B cell (primary cell): ENCODE data around the gene VIPR2. TPM values are rescaled to one million over a fixed set of nuclear protein-coding genes. Genes with fewer than 3 reads are reported as not detected.

Experiments used
- ATAC-seq: fragments of 200-7000 bp; cut with Tn5 transposase; one replicate; pipeline ENCODE4 v1.10.0; 2021; ENCODE audit warnings: low read depth, mild to moderate bottlenecking, moderate number of reproducible peaks, moderate library complexity
- CTCF ChIA-PET: fragments of 350-600 bp; sonication (Branson Sonifier 250); formaldehyde crosslinking; loops from one replicate; lab custom pipeline; 2021; ENCODE audit warnings: antibody characterized with exemption, inconsistent platforms; lab: Charles Lee
- POLR2A ChIA-PET: fragments of 350-600 bp; sonication (Branson Sonifier 250); formaldehyde crosslinking; loops from one replicate; lab custom pipeline; 2021; ENCODE audit warnings: antibody characterized with exemption; lab: Charles Lee
- DNase-seq: peaks from one replicate; pipeline ENCODE4 v3.0.0; 2013
- H2AFZ ChIP-seq: 2 replicates; pipeline ENCODE4 v1.6.1; 2012; ENCODE audit warnings: mild to moderate bottlenecking, low read depth, low read length; ENCODE audit not compliant: insufficient read depth, poor library complexity, severe bottlenecking
- H3K27ac ChIP-seq, 2 donors: 1 replicate in 1 of 2; 2 replicates in 1 of 2; pipeline ENCODE4 v1.5.1; 2012 to 2013; ENCODE audit warnings: low read length in 2 of 2, mild to moderate bottlenecking in 2 of 2, moderate library complexity in 1 of 2
- H3K27me3 ChIP-seq, 4 experiments: fragments of 200-600 bp in 1 of 4; sonication (generic) in 1 of 4; replicated peaks in 1 of 4; 1 replicate in 2 of 4; 2 replicates in 2 of 4; pipeline versions ENCODE4 v1.6.1 to v1.7.0; 2013 to 2016; ENCODE audit warnings: low read length in 3 of 4, mild to moderate bottlenecking in 2 of 4, mixed read lengths in 1 of 4, moderate library complexity in 1 of 4; ENCODE audit not compliant: insufficient read depth in 4 of 4, control insufficient read depth in 3 of 4; ENCODE audit errors: control extremely low read depth in 1 of 4
- H3K36me3 ChIP-seq, 2 experiments: replicated peaks in 1 of 2; 1 replicate in 1 of 2; 2 replicates in 1 of 2; pipeline versions ENCODE4 v1.6.1 to v1.7.1; 2013; ENCODE audit warnings: low read length in 1 of 2; ENCODE audit not compliant: insufficient read depth in 2 of 2, control insufficient read depth in 1 of 2; ENCODE audit errors: control extremely low read depth in 1 of 2, extremely low read depth in 1 of 2
- H3K4me1 ChIP-seq, 2 donors: fragments of 200-600 bp in 1 of 2; sonication (generic) in 1 of 2; 1 replicate in 1 of 2; 2 replicates in 1 of 2; pipeline versions ENCODE4 v1.5.1 to v1.6.1; 2013 to 2017; ENCODE audit warnings: low read length in 2 of 2; ENCODE audit not compliant: control insufficient read depth in 2 of 2, insufficient read depth in 2 of 2
- H3K4me2 ChIP-seq: replicated peaks from 2 replicates; pipeline ENCODE3; 2012; ENCODE audit warnings: mild to moderate bottlenecking, low read depth, low read length; ENCODE audit not compliant: poor library complexity, severe bottlenecking
- H3K4me3 ChIP-seq, 5 experiments: fragments of 200-600 bp in 1 of 5; sonication (generic) in 1 of 5; 1 replicate in 3 of 5; 2 replicates in 2 of 5; pipeline versions ENCODE4 v1.5.1 to v1.7.0; 2011 to 2016; ENCODE audit warnings: low read length in 4 of 5, mild to moderate bottlenecking in 4 of 5, low read depth in 2 of 5, control low read depth in 1 of 5, moderate library complexity in 1 of 5; ENCODE audit not compliant: insufficient read depth in 1 of 5; ENCODE audit errors: control extremely low read depth in 1 of 5, extremely low read depth in 1 of 5
- H3K79me2 ChIP-seq: fragments of 200-600 bp; sonication (generic); one replicate; pipeline ENCODE4 v1.6.0; 2016; ENCODE audit warnings: low read length; ENCODE audit not compliant: control insufficient read depth, insufficient read depth
- H3K9ac ChIP-seq: fragments of 200-600 bp; sonication (generic); 2 replicates; pipeline ENCODE4 v1.6.1; 2017; ENCODE audit warnings: mild to moderate bottlenecking, low read length, moderate library complexity
- H3K9me3 ChIP-seq, 3 donors: one replicate each; pipeline versions ENCODE4 v1.6.1 to v1.7.1; 2013; ENCODE audit warnings: low read length in 2 of 3; ENCODE audit not compliant: control insufficient read depth in 2 of 3, insufficient read depth in 1 of 3; ENCODE audit errors: control extremely low read depth in 1 of 3
- H4K20me1 ChIP-seq: 2 replicates; pipeline ENCODE4 v1.6.0; 2012; ENCODE audit warnings: mild to moderate bottlenecking, low read length; ENCODE audit not compliant: insufficient read depth, control insufficient read depth, poor library complexity, severe bottlenecking
- H3K27ac Mint-ChIP-seq: one replicate; pipeline ENCODE4 v1.8.0; 2021; ENCODE audit warnings: mixed read lengths
- H3K27me3 Mint-ChIP-seq: one replicate; pipeline ENCODE4 v1.8.0; 2021; ENCODE audit warnings: mixed read lengths
- H3K4me1 Mint-ChIP-seq: one replicate; pipeline ENCODE4 v1.8.0; 2021; ENCODE audit warnings: mixed read lengths
- H3K4me3 Mint-ChIP-seq: one replicate; pipeline ENCODE4 v1.8.0; 2021; ENCODE audit warnings: mixed read lengths
- H3K9me3 Mint-ChIP-seq: one replicate; pipeline ENCODE4 v1.8.0; 2022; ENCODE audit warnings: mixed read lengths; ENCODE audit not compliant: insufficient read depth
- CTCF ChIP-seq: fragments of 200-600 bp; IDR thresholded peaks from one replicate; pipeline ENCODE4 v1.8.0; 2022; ENCODE audit warnings: antibody characterized with exemption, mild to moderate bottlenecking
- EZH2 ChIP-seq: IDR thresholded peaks from 2 replicates; pipeline ENCODE4 v1.6.1; 2012; ENCODE audit warnings: borderline replicate concordance, low read depth, mild to moderate bottlenecking, moderate library complexity, low read length; ENCODE audit not compliant: insufficient read depth, poor library complexity, severe bottlenecking
- WGBS: methylation state at CpG from one replicate; pipeline ENCODE4 v1.1.5; 2013; ENCODE audit warnings: missing lambda C conversion rate; ENCODE audit not compliant: insufficient coverage; 5-methylcytosine and 5-hydroxymethylcytosine counted together
- intact Hi-C: fragments of 100-400 bp; cut with micrococcal nuclease; formaldehyde crosslinking; loops from one replicate; pipeline ENCODE4 v1.10.0; 2022
- polyA plus RNA-seq: library from polyadenylated mRNA; depleted of rRNA; stranded (reverse); fragments of >200 nt; gene quantifications from 2 replicates; pipeline ENCODE4 v1.2.3, GENCODE V29; 2012
- total RNA-seq, 2 donors: library from RNA; stranded (reverse); fragments of 120-200 nt in 1 of 2; gene quantifications; 1 replicate in 1 of 2; 2 replicates in 1 of 2; pipeline versions ENCODE4 v1.2.3 to v1.2.4, GENCODE V29; 2013 to 2022

The VIPR2 gene
- total and polyA plus RNA-seq, 2 donors (not counting 1 experiment from before 2014, with no cell fraction given), result not detected

GRCh38 chr7:159009951-159010350 lies 134.7 kb downstream of the VIPR2 start:
- no peaks in the 10 kb centered on the region for H3K4me1 Mint-ChIP-seq
- no peaks in the 10 kb centered on the region for H3K27me3 ChIP-seq
- H3K27ac Mint-ChIP-seq, result no peak overlapping the region
- intact Hi-C loops, result no loop called here
- ChIA-PET POLR2A (no interaction called here), CTCF (no interaction called here)
- no peaks in the 10 kb centered on the region for H3K9me3 Mint-ChIP-seq
- no peak overlapping the region for H2AFZ ChIP-seq
- H3K9me3 ChIP-seq, result peaks cover 0 to 4% (median 0%) of the 10 kb centered on the region in 3 donors
- no peak overlapping the region for H3K27ac ChIP-seq
- H3K4me3 Mint-ChIP-seq, result no peak overlapping the region
- H3K4me3 ChIP-seq, result no peak overlapping the region
- ATAC-seq (no peak), DNase-seq (no peak)
- TF ChIP-seq EZH2 (no peak), CTCF (no peak)
- no peaks in the 10 kb centered on the region for H3K36me3 ChIP-seq
- no peaks in the 10 kb centered on the region for H3K79me2 ChIP-seq
- H3K4me2 ChIP-seq, result no peak overlapping the region
- H4K20me1 ChIP-seq, result no peaks in the 10 kb centered on the region
- H3K4me1 ChIP-seq, result no peaks in the 10 kb centered on the region
- H3K27me3 Mint-ChIP-seq, result peaks cover 4% of the 10 kb centered on the region
- H3K9ac ChIP-seq, result no peak overlapping the region
- WGBS, result 93% methylated on average over 17 of the region's 17 CpGs

- WGBS, result 91% methylated on average over 9 of the region's 9 CpGs
- no peak for DNase-seq
- no peaks in the 10 kb centered on the region for H3K36me3 ChIP-seq
- H3K9me3 ChIP-seq, result peaks cover 0 to 4% (median 0%) of the 10 kb centered on the region in 3 donors
- H3K4me3 ChIP-seq, result no peak overlapping the region
- no peaks in the 10 kb centered on the region for H3K4me1 ChIP-seq
- H3K9me3 Mint-ChIP-seq, result no peaks in the 10 kb centered on the region
- no peaks in the 10 kb centered on the region for H3K27me3 ChIP-seq
- H3K4me1 Mint-ChIP-seq, result no peaks in the 10 kb centered on the region
- no peak overlapping the region for H3K4me2 ChIP-seq
- H3K4me3 Mint-ChIP-seq, result no peak overlapping the region
- ChIA-PET POLR2A (no interaction called here), CTCF (no interaction called here)
- H3K27ac Mint-ChIP-seq, result no peak overlapping the region
- no peak for ATAC-seq
- TF ChIP-seq EZH2, result no peak
- no peak for TF ChIP-seq CTCF
- H3K27ac ChIP-seq, result no peak overlapping the region
- intact Hi-C loops, result no loop called here
- no peaks in the 10 kb centered on the region for H3K79me2 ChIP-seq
- peaks cover 4% of the 10 kb centered on the region for H3K27me3 Mint-ChIP-seq
- no peaks in the 10 kb centered on the region for H4K20me1 ChIP-seq
- H3K9ac ChIP-seq, result no peak overlapping the region
- no peak overlapping the region for H2AFZ ChIP-seq
Observed at GRCh38 chr7:159008417-159008816, 136.2 kb downstream of the VIPR2 start.
